OCI-M2 (cell line): Measurements from ENCODE around the gene KRTAP4-7.
"Not testable (repeated sequence)": the region's sequence is repeated elsewhere in the genome, so short reads cannot be mapped to it uniquely, and the experiment has no call there.

Experiments used
- DNase-seq: peaks from one replicate; lab custom pipeline; 2025; ENCODE audit not compliant: unreplicated experiment; lab: John Stamatoyannopoulos, UW

The KRTAP4-7 gene

GRCh38 chr17:41084100-41084856 is at the start of gene KRTAP4-7:
TSS of gene KRTAP4-7 (plus strand) at chr17:41084150. CDS start at chr17:41084207, 57 bp downstream.
- not testable (repeated sequence) for DNase-seq

GRCh38 chr17:41034346-41034935 is 49.5 kb upstream of the KRTAP4-7 start, which contains the start of gene KRTAP1-3:
TSS of gene KRTAP1-3 (minus strand) at chr17:41034874. CDS start at chr17:41034821, 53 bp downstream.
- DNase-seq: not testable (repeated sequence)

GRCh38 chr17:41037853-41038350 is 46.0 kb upstream of the KRTAP4-7 start:
- no peak for DNase-seq

GRCh38 chr17:41040783-41041571 is 43.0 kb upstream of the KRTAP4-7 start, which contains the start of gene KRTAP1-1:
TSS of gene KRTAP1-1 (minus strand) at chr17:41041450. CDS start at chr17:41041397, 53 bp downstream.
- not testable (repeated sequence) for DNase-seq

GRCh38 chr17:41042953-41043352 is 41.0 kb upstream of the KRTAP4-7 start:
- DNase-seq: no peak

GRCh38 chr17:41046735-41047465 is 37.0 kb upstream of the KRTAP4-7 start, which contains the start of gene KRTAP2-1:
TSS of gene KRTAP2-1 (minus strand) at chr17:41047316. CDS start at chr17:41047267, 49 bp downstream.
- not testable (repeated sequence) for DNase-seq

- no peak for DNase-seq
These were observed 35.5 kb upstream of the KRTAP4-7 start for GRCh38 chr17:41048441-41048840.

- no peak for DNase-seq
These were observed 34.8 kb upstream of the KRTAP4-7 start for GRCh38 chr17:41049110-41049509.

- no peak for DNase-seq
These were observed 31.4 kb upstream of the KRTAP4-7 start for GRCh38 chr17:41052566-41052965.

- no peak for DNase-seq
These were observed 29.9 kb upstream of the KRTAP4-7 start for GRCh38 chr17:41054025-41054424.

GRCh38 chr17:41054556-41054955 is 29.4 kb upstream of the KRTAP4-7 start:
- DNase-seq: not testable (repeated sequence)

GRCh38 chr17:41055130-41055529 is 28.8 kb upstream of the KRTAP4-7 start, which contains the start of gene KRTAP2-2:
TSS of gene KRTAP2-2 (minus strand) at chr17:41055230. CDS start at chr17:41055211, 19 bp downstream.
- DNase-seq: not testable (repeated sequence)

GRCh38 chr17:41057547-41057946 is 26.4 kb upstream of the KRTAP4-7 start:
- no peak for DNase-seq

GRCh38 chr17:41058741-41059140 is 25.2 kb upstream of the KRTAP4-7 start:
- no peak for DNase-seq

GRCh38 chr17:41059276-41060051 is 24.5 kb upstream of the KRTAP4-7 start:
- not testable (repeated sequence) for DNase-seq

GRCh38 chr17:41060052-41060604 is 23.8 kb upstream of the KRTAP4-7 start, which contains the start of gene KRTAP2-3:
TSS of gene KRTAP2-3 (minus strand) at chr17:41060114. CDS start at chr17:41060050, 64 bp downstream.
- DNase-seq: no peak

- DNase-seq: no peak
These were observed 22.0 kb upstream of the KRTAP4-7 start for GRCh38 chr17:41061964-41062363.

GRCh38 chr17:41063449-41063848 is 20.5 kb upstream of the KRTAP4-7 start:
- DNase-seq: no peak

GRCh38 chr17:41064301-41064700 is 19.6 kb upstream of the KRTAP4-7 start:
- DNase-seq: no peak
